ENCODE measurements around the gene KCNC1.

DNA sequence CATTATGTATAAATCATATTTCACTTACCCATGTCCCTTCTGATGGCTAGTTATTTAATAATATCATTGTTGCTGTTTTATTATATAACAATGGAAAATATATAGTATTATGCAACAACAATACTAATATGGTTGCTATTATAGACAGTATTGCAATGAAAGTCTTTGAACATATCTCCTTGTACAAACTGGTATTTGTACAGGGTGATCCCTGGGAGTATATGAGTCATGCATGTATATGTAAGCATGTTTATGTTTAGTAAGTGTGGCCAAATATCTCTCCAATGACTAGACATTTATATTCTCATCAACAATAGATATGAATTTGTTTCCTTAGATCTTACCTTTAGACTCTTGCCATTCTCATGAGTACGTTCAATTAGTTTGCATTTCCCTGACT, 55.9 kb downstream of the KCNC1 start:
- TF ChIP-seq, protein P1, sequence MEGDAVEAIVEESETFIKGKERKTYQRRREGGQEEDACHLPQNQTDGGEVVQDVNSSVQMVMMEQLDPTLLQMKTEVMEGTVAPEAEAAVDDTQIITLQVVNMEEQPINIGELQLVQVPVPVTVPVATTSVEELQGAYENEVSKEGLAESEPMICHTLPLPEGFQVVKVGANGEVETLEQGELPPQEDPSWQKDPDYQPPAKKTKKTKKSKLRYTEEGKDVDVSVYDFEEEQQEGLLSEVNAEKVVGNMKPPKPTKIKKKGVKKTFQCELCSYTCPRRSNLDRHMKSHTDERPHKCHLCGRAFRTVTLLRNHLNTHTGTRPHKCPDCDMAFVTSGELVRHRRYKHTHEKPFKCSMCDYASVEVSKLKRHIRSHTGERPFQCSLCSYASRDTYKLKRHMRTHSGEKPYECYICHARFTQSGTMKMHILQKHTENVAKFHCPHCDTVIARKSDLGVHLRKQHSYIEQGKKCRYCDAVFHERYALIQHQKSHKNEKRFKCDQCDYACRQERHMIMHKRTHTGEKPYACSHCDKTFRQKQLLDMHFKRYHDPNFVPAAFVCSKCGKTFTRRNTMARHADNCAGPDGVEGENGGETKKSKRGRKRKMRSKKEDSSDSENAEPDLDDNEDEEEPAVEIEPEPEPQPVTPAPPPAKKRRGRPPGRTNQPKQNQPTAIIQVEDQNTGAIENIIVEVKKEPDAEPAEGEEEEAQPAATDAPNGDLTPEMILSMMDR (IDR thresholded peaks at IDR 0.05; ENCODE audit: low read length), result no peak
- no peak for TF ChIP-seq EZH2 (IDR thresholded peaks at IDR 0.05; ENCODE audit: borderline replicate concordance, low read length)

Measured in OCI-LY1 (cell line).